ENCODE results near the gene PLEKHG4B.

DNA sequence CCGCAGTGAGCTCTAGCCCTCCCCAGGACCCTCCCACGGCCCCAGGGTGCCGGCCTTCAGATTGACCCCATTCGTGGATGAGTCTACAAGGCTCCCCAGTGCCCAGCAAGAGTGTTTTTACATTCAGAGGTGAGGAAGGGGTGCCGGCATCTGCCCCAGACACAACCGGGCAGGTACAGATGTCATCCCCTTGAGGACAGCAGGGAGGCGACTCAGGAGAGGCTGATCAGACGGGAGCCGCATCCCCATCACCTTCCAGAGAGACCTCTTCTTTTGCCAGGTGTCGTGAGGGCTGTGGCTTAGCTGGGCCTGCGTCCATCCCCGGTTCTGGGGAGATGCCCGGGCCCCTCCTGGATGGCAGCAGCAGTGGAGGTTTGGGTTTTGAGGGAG is 95.1 kb downstream of the PLEKHG4B start:
- TF ChIP-seq, protein P1, sequence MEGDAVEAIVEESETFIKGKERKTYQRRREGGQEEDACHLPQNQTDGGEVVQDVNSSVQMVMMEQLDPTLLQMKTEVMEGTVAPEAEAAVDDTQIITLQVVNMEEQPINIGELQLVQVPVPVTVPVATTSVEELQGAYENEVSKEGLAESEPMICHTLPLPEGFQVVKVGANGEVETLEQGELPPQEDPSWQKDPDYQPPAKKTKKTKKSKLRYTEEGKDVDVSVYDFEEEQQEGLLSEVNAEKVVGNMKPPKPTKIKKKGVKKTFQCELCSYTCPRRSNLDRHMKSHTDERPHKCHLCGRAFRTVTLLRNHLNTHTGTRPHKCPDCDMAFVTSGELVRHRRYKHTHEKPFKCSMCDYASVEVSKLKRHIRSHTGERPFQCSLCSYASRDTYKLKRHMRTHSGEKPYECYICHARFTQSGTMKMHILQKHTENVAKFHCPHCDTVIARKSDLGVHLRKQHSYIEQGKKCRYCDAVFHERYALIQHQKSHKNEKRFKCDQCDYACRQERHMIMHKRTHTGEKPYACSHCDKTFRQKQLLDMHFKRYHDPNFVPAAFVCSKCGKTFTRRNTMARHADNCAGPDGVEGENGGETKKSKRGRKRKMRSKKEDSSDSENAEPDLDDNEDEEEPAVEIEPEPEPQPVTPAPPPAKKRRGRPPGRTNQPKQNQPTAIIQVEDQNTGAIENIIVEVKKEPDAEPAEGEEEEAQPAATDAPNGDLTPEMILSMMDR (IDR thresholded peaks at IDR 0.05; ENCODE audit: control extremely low read depth in 1 of 3, insufficient read depth in 1 of 3, low read depth in 1 of 3, low read length in 3 of 3): no peak
- TF ChIP-seq YY1 (IDR thresholded peaks at IDR 0.05; ENCODE audit: low read depth, low read length) (no peak), POLR2AphosphoS5 (IDR thresholded peaks at IDR 0.05; ENCODE audit: low read depth, low read length) (no peak), GABPA (IDR thresholded peaks at IDR 0.05; ENCODE audit: borderline replicate concordance, insufficient read depth, low read length) (no peak), EZH2 (IDR thresholded peaks at IDR 0.05; ENCODE audit: low read depth, low read length, severe bottlenecking) (no peak), EP300 (IDR thresholded peaks at IDR 0.05; ENCODE audit: borderline replicate concordance in 1 of 2, low read depth in 2 of 2, low read length in 2 of 2) (no peak), SIN3A (conservative IDR thresholded peaks at IDR 0.05 in 1 of 2, IDR thresholded peaks at IDR 0.05 in 1 of 2; ENCODE audit: low read depth in 1 of 2, low read length in 2 of 2) (no peak), HDAC2 (IDR thresholded peaks at IDR 0.05; ENCODE audit: borderline replicate concordance in 1 of 2, low read depth in 2 of 2, low read length in 2 of 2) (no peak), FOSL1 (IDR thresholded peaks at IDR 0.05; ENCODE audit: insufficient read depth, low read depth, low read length) (no peak), CHD2 (IDR thresholded peaks at IDR 0.05; ENCODE audit: low read length) (no peak)
- TF ChIP-seq, protein P2, sequence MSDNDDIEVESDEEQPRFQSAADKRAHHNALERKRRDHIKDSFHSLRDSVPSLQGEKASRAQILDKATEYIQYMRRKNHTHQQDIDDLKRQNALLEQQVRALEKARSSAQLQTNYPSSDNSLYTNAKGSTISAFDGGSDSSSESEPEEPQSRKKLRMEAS (IDR thresholded peaks at IDR 0.05): no peak
- TF ChIP-seq, protein P3, sequence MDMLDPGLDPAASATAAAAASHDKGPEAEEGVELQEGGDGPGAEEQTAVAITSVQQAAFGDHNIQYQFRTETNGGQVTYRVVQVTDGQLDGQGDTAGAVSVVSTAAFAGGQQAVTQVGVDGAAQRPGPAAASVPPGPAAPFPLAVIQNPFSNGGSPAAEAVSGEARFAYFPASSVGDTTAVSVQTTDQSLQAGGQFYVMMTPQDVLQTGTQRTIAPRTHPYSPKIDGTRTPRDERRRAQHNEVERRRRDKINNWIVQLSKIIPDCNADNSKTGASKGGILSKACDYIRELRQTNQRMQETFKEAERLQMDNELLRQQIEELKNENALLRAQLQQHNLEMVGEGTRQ (IDR thresholded peaks at IDR 0.05; ENCODE audit: low read length): no peak
- TF ChIP-seq, protein P4, sequence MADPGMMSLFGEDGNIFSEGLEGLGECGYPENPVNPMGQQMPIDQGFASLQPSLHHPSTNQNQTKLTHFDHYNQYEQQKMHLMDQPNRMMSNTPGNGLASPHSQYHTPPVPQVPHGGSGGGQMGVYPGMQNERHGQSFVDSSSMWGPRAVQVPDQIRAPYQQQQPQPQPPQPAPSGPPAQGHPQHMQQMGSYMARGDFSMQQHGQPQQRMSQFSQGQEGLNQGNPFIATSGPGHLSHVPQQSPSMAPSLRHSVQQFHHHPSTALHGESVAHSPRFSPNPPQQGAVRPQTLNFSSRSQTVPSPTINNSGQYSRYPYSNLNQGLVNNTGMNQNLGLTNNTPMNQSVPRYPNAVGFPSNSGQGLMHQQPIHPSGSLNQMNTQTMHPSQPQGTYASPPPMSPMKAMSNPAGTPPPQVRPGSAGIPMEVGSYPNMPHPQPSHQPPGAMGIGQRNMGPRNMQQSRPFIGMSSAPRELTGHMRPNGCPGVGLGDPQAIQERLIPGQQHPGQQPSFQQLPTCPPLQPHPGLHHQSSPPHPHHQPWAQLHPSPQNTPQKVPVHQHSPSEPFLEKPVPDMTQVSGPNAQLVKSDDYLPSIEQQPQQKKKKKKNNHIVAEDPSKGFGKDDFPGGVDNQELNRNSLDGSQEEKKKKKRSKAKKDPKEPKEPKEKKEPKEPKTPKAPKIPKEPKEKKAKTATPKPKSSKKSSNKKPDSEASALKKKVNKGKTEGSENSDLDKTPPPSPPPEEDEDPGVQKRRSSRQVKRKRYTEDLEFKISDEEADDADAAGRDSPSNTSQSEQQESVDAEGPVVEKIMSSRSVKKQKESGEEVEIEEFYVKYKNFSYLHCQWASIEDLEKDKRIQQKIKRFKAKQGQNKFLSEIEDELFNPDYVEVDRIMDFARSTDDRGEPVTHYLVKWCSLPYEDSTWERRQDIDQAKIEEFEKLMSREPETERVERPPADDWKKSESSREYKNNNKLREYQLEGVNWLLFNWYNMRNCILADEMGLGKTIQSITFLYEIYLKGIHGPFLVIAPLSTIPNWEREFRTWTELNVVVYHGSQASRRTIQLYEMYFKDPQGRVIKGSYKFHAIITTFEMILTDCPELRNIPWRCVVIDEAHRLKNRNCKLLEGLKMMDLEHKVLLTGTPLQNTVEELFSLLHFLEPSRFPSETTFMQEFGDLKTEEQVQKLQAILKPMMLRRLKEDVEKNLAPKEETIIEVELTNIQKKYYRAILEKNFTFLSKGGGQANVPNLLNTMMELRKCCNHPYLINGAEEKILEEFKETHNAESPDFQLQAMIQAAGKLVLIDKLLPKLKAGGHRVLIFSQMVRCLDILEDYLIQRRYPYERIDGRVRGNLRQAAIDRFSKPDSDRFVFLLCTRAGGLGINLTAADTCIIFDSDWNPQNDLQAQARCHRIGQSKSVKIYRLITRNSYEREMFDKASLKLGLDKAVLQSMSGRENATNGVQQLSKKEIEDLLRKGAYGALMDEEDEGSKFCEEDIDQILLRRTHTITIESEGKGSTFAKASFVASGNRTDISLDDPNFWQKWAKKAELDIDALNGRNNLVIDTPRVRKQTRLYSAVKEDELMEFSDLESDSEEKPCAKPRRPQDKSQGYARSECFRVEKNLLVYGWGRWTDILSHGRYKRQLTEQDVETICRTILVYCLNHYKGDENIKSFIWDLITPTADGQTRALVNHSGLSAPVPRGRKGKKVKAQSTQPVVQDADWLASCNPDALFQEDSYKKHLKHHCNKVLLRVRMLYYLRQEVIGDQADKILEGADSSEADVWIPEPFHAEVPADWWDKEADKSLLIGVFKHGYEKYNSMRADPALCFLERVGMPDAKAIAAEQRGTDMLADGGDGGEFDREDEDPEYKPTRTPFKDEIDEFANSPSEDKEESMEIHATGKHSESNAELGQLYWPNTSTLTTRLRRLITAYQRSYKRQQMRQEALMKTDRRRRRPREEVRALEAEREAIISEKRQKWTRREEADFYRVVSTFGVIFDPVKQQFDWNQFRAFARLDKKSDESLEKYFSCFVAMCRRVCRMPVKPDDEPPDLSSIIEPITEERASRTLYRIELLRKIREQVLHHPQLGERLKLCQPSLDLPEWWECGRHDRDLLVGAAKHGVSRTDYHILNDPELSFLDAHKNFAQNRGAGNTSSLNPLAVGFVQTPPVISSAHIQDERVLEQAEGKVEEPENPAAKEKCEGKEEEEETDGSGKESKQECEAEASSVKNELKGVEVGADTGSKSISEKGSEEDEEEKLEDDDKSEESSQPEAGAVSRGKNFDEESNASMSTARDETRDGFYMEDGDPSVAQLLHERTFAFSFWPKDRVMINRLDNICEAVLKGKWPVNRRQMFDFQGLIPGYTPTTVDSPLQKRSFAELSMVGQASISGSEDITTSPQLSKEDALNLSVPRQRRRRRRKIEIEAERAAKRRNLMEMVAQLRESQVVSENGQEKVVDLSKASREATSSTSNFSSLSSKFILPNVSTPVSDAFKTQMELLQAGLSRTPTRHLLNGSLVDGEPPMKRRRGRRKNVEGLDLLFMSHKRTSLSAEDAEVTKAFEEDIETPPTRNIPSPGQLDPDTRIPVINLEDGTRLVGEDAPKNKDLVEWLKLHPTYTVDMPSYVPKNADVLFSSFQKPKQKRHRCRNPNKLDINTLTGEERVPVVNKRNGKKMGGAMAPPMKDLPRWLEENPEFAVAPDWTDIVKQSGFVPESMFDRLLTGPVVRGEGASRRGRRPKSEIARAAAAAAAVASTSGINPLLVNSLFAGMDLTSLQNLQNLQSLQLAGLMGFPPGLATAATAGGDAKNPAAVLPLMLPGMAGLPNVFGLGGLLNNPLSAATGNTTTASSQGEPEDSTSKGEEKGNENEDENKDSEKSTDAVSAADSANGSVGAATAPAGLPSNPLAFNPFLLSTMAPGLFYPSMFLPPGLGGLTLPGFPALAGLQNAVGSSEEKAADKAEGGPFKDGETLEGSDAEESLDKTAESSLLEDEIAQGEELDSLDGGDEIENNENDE (IDR thresholded peaks at IDR 0.05; ENCODE audit: insufficient replicate concordance, low read length): no peak
